Activated CD8-positive, alpha-beta T cell treated with anti-CD3 and anti-CD28 coated beads for 36 hours (primary cell): ENCODE results near the gene STRADA. TPM values are rescaled to one million over a fixed set of nuclear protein-coding genes. Genes with fewer than 3 reads are reported as not detected.

Experiments used
- ATAC-seq: fragments of 200-7000 bp; cut with Tn5 transposase; one replicate; pipeline ENCODE4 v1.10.0; 2021; ENCODE audit warnings: mild to moderate bottlenecking, moderate library complexity
- CTCF ChIA-PET: fragments of 350-600 bp; sonication (Branson Sonifier 250); formaldehyde crosslinking; loops from one replicate; lab custom pipeline; 2021; ENCODE audit warnings: antibody characterized with exemption; lab: Charles Lee
- POLR2A ChIA-PET: fragments of 350-600 bp; sonication (Branson Sonifier 250); formaldehyde crosslinking; loops from one replicate; lab custom pipeline; 2021; ENCODE audit warnings: antibody characterized with exemption; lab: Charles Lee
- DNase-seq: peaks from one replicate; pipeline ENCODE4 v3.0.0-alpha.2; 2020
- H3K27ac Mint-ChIP-seq: one replicate; pipeline ENCODE4 v1.8.0; 2021; ENCODE audit warnings: mild to moderate bottlenecking, mixed read lengths
- H3K27me3 Mint-ChIP-seq: one replicate; pipeline ENCODE4 v1.8.0; 2021; ENCODE audit warnings: mixed read lengths
- H3K36me3 Mint-ChIP-seq: one replicate; pipeline ENCODE4 v1.8.0; 2021; ENCODE audit warnings: low read depth, mixed read lengths
- H3K4me1 Mint-ChIP-seq: one replicate; pipeline ENCODE4 v1.8.0; 2021; ENCODE audit warnings: low read depth, mixed read lengths
- H3K4me3 Mint-ChIP-seq: one replicate; pipeline ENCODE4 v1.8.0; 2021; ENCODE audit warnings: mild to moderate bottlenecking, moderate library complexity, mixed read lengths
- H3K9me3 Mint-ChIP-seq: one replicate; pipeline ENCODE4 v1.8.0; 2021; ENCODE audit warnings: mixed read lengths
- CTCF ChIP-seq: fragments of 200-600 bp; IDR thresholded peaks from one replicate; pipeline ENCODE4 v1.8.0; 2022; ENCODE audit warnings: antibody characterized with exemption, mild to moderate bottlenecking
- intact Hi-C: fragments of 100-400 bp; cut with micrococcal nuclease; formaldehyde crosslinking; loops from one replicate; pipeline ENCODE4 v1.10.0; 2022
- total RNA-seq, 2 experiments: library from RNA; stranded (reverse); gene quantifications; one replicate each; pipeline ENCODE4 v1.2.3, GENCODE V29; 2021

The STRADA gene
- total RNA-seq, 2 experiments from 2014 or later, result 44.8 to 48.8 TPM

- POLR2A ChIA-PET, result interaction anchor here (0.9 to 4.6 kb wide), 5 partner anchors 9 to 38 kb away, joined by 3 to 28 read pairs (median 3); no protein-coding TSS in a partner anchor
- H3K27ac Mint-ChIP-seq, result no peak overlapping the region
- TF ChIP-seq CTCF, result no peak
Measured at GRCh38 chr17:63675231-63675606, 66.4 kb downstream of the STRADA start.

DNA sequence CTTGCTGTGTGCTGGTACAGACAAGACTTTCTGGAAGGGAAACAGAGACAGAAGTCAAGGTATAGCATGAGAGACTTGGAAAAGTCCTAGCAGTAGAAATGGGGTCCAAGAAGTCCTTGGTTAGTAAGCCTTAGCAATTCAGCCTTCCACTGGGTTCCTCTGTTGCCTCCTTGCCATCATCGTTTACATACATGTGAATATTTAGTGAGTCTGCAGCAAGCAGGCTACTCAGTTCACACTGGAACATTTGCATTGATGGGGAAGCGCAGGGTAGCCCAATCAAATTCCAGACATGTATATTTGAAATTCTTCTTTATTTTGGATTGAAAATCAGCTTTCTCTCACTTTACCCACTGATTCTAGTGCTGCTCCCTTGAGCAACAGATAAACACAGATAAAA is 68.7 kb downstream of the STRADA start:
- Mint-ChIP-seq H3K4me1 (peaks cover 5% of the 10 kb centered on the region), H3K36me3 (peaks cover 5% of the 10 kb centered on the region), H3K27ac (no peak overlapping the region), H3K9me3 (no peaks in the 10 kb centered on the region), H3K4me3 (no peak overlapping the region), H3K27me3 (no peaks in the 10 kb centered on the region)
- POLR2A ChIA-PET, result interaction anchor here (1.0 kb wide), 1 partner anchor 43 kb away, joined by 4 read pairs; no protein-coding TSS in a partner anchor
- DNase-seq (no peak), ATAC-seq (no peak)
- CTCF ChIA-PET, result no interaction called here
- no peak for TF ChIP-seq CTCF
- intact Hi-C loops, result no loop called here

More at GRCh38 chr17:63675231-63675606, 66.4 kb downstream of the STRADA start:
- intact Hi-C loops, result no loop called here
- no peak overlapping the region for H3K4me3 Mint-ChIP-seq
- H3K4me1 Mint-ChIP-seq, result peaks cover 5% of the 10 kb centered on the region
- no peaks in the 10 kb centered on the region for H3K9me3 Mint-ChIP-seq
- CTCF ChIA-PET, result interaction anchor here (0.9 to 2.7 kb wide), 6 partner anchors 11 to 250 kb away, joined by 3 to 17 read pairs (median 4); no protein-coding TSS in a partner anchor
- H3K27me3 Mint-ChIP-seq, result no peaks in the 10 kb centered on the region
- H3K36me3 Mint-ChIP-seq, result peaks cover 5% of the 10 kb centered on the region
- ATAC-seq (no peak), DNase-seq (no peak)

- H3K27ac Mint-ChIP-seq, result no peak overlapping the region
Measured at GRCh38 chr17:63665527-63666214, 75.9 kb downstream of the STRADA start.

DNA sequence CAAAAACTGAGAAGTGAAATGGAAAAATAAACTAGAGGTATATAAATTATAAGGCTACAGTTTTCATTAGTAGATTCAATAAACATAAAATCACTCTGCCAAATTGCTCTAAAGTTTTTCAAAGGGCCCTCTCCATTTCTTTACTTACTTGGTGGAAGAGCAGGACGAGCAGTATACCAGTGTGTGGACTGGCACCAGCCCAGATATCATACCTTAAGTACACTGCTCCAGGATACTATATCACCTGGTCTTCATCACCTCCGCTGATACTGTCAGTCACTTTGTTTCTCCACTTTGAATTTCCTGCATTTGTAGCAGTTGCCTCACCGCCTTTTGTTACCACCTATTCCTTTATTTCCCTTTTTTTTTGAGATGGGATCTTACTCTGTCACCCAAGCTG is 81.7 kb downstream of the STRADA start:
- intact Hi-C loops, result no loop called here
- DNase-seq (no peak), ATAC-seq (no peak)
- POLR2A ChIA-PET, result interaction anchor here (1.7 kb wide), 1 partner anchor 19 kb away, joined by 4 read pairs; no protein-coding TSS in a partner anchor
- Mint-ChIP-seq H3K27me3 (no peaks in the 10 kb centered on the region), H3K27ac (no peak overlapping the region), H3K4me3 (no peak overlapping the region), H3K36me3 (peaks cover 11% of the 10 kb centered on the region), H3K9me3 (no peaks in the 10 kb centered on the region), H3K4me1 (no peaks in the 10 kb centered on the region)
- CTCF ChIA-PET, result no interaction called here
- TF ChIP-seq CTCF, result no peak

More at GRCh38 chr17:63665527-63666214, 75.9 kb downstream of the STRADA start:
- DNase-seq (no peak), ATAC-seq (peak; percentile 17)
- H3K36me3 Mint-ChIP-seq, result peaks cover 15% of the 10 kb centered on the region
- H3K9me3 Mint-ChIP-seq, result no peaks in the 10 kb centered on the region
- intact Hi-C loops, result no loop called here
- TF ChIP-seq CTCF, result no peak
- peaks cover 3% of the 10 kb centered on the region for H3K4me1 Mint-ChIP-seq
- ChIA-PET POLR2A (interaction anchor here (0.6 to 1.2 kb wide), 5 partner anchors 10 to 166 kb away, joined by 3 to 6 read pairs (median 3); no protein-coding TSS in a partner anchor), CTCF (interaction anchor here (0.9 to 1.8 kb wide), 4 partner anchors 8 to 240 kb away, joined by 3 to 7 read pairs (median 5); no protein-coding TSS in a partner anchor)
- no peaks in the 10 kb centered on the region for H3K27me3 Mint-ChIP-seq
- H3K4me3 Mint-ChIP-seq, result no peak overlapping the region

DNA sequence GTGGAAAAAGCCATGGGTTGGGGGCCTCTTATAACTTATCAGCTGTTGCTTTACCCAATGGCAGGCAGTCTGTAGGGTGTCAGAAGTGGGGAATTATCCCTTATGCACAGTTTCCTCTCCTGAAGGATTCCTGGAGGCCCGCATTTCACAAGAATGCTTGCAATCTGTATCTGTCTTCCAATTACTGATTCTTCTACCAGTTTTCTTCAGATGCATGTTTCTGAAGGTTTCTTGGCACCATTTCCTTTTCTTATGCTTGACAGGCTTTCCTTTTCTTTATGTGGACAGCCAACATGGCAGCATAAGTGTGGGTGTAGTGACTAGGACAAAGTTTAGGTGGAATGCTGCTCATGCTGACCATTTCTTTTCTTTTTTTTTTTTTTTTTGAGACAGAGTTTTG is 83.2 kb downstream of the STRADA start:
- ChIA-PET CTCF (no interaction called here), POLR2A (no interaction called here)
- ATAC-seq (no peak), DNase-seq (no peak)
- H3K27me3 Mint-ChIP-seq, result no peaks in the 10 kb centered on the region
- H3K27ac Mint-ChIP-seq, result no peak overlapping the region
- no peaks in the 10 kb centered on the region for H3K4me1 Mint-ChIP-seq
- intact Hi-C loops, result no loop called here
- H3K4me3 Mint-ChIP-seq, result no peak overlapping the region
- H3K9me3 Mint-ChIP-seq, result no peaks in the 10 kb centered on the region
- peaks cover 8% of the 10 kb centered on the region for H3K36me3 Mint-ChIP-seq
- no peak for TF ChIP-seq CTCF
